OCI-LY1 (cell line): ENCODE data around the gene APOH.

Source experiments
- EZH2 ChIP-seq: fragments of 200-600 bp; sonication (generic), shearing (Covaris generic); IDR thresholded peaks from 2 replicates; pipeline ENCODE4 v1.8.0; 2017; ENCODE audit warnings: borderline replicate concordance, mixed run types, mild to moderate bottlenecking, antibody characterized with exemption, low read length, moderate library complexity, mixed read lengths
- TF ChIP-seq, protein P1 (sequence below): fragments of 200-600 bp; sonication (generic), shearing (Covaris generic); IDR thresholded peaks from 2 replicates; pipeline ENCODE4 v1.5.1; 2017; ENCODE audit warnings: mild to moderate bottlenecking, antibody characterized with exemption, low read length, moderate library complexity, mixed read lengths

DNA sequence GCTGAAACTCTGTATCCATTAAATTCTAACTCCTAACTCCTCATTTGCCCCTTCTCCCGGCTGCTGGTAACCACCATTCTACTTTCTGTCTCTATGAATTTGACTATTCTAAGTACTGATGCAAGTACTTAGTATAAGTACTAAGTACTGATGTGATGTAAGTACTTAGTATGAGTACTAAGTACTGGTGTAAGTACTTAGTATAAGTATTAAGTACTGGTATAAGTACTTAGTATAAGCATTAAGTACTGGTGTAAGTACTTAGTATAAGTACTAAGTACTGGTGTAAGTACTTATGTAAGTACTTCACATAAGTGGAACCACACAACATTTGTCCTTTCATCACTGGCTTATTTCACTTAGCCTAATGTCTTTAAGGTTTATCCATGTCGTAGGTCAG is 40.9 kb upstream of the APOH start:
- TF ChIP-seq, protein P1, sequence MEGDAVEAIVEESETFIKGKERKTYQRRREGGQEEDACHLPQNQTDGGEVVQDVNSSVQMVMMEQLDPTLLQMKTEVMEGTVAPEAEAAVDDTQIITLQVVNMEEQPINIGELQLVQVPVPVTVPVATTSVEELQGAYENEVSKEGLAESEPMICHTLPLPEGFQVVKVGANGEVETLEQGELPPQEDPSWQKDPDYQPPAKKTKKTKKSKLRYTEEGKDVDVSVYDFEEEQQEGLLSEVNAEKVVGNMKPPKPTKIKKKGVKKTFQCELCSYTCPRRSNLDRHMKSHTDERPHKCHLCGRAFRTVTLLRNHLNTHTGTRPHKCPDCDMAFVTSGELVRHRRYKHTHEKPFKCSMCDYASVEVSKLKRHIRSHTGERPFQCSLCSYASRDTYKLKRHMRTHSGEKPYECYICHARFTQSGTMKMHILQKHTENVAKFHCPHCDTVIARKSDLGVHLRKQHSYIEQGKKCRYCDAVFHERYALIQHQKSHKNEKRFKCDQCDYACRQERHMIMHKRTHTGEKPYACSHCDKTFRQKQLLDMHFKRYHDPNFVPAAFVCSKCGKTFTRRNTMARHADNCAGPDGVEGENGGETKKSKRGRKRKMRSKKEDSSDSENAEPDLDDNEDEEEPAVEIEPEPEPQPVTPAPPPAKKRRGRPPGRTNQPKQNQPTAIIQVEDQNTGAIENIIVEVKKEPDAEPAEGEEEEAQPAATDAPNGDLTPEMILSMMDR = no peak
- no peak for TF ChIP-seq EZH2
